Ishikawa (cell line): ENCODE measurements around the gene KRI1.

Experiments
- CEBPB ChIP-seq: IDR thresholded peaks from 2 replicates; pipeline ENCODE4 v1.6.1; 2012
- CREB1 ChIP-seq: IDR thresholded peaks from 2 replicates; pipeline ENCODE4 v1.6.1; 2012; ENCODE audit warnings: low read depth
- FOXM1 ChIP-seq: IDR thresholded peaks from 2 replicates; pipeline ENCODE4 v1.6.1; 2012; ENCODE audit warnings: low read depth, borderline replicate concordance
- RAD21 ChIP-seq: IDR thresholded peaks from 2 replicates; pipeline ENCODE4 v1.6.1; 2012; ENCODE audit warnings: low read depth
- YY1 ChIP-seq: IDR thresholded peaks from 2 replicates; pipeline ENCODE4 v1.6.1; 2012; ENCODE audit warnings: low read depth

- TF ChIP-seq YY1: no peak
- TF ChIP-seq RAD21: no peak
- TF ChIP-seq FOXM1: no peak
- TF ChIP-seq CREB1: no peak
- no peak for TF ChIP-seq CEBPB
Measured at GRCh38 chr19:10566408-10566657, 523 bp upstream of the KRI1 start.
